NK-92 (cell line): ENCODE results near the gene MICALL2.

Experiments used
- DNase-seq: peaks from one replicate; lab custom pipeline; 2025; ENCODE audit not compliant: unreplicated experiment; lab: John Stamatoyannopoulos, UW

Gene MICALL2

DNA sequence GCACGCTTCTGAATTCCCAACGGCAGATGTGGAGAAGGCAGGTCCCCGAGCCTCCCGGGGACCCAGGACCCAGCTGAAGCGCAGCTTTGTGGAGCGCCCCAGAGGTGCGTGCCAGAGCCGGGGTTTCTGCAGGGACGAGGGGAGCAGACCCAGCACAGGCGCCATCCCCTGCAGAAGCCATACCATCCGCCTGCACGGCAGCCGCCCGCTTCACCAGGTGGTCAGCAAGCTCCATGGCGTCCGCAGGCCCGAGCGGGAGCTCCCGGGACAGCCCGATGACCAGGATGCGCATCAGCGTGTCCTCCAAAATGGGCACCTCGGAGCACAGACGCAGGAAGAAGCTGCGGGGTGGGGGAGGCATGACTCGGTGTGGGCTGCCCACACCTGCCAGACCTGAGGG, 34.3 kb upstream of the MICALL2 start:
- DNase-seq, result no peak

DNA sequence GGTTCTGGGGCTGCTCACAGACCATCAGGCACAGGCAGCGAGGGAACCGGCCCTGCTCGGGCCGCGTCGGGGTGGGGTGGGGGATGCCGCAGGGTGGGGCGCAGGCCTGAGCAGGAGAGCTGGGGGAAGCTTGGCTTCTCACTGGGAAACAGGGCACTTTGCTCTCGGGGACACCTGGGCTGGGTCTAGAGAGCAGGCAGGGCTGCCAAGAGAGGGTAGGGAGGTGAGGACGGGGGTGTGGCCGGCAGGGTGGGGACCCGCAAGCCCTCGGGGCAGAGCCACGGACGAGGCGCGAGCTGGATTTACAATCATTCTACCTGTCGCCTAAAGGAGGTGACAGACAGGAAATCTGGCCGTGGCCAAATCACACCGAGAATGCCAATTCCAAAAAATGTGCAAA, 33.9 kb upstream of the MICALL2 start:
- DNase-seq, result no peak

DNA sequence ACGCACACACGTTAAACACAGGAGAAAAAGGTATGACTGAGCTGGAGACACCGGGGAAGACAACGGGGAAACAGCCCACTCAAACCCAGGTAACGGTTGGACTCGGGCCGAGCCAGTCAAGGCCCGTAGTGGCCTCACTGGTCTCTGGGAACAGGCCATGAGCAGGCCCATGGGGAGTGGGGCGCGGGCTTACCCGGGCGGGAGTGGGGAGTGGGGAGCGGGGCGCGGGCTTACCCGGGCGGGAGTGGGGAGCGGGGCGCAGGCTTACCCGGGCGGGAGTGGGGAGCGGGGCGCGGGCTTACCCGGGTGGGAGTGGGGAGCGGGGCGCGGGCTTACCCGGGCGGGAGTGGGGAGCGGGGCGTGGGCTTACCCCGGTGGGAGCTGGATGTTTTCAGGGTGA, 33.4 kb upstream of the MICALL2 start:
- DNase-seq, result no peak

DNA sequence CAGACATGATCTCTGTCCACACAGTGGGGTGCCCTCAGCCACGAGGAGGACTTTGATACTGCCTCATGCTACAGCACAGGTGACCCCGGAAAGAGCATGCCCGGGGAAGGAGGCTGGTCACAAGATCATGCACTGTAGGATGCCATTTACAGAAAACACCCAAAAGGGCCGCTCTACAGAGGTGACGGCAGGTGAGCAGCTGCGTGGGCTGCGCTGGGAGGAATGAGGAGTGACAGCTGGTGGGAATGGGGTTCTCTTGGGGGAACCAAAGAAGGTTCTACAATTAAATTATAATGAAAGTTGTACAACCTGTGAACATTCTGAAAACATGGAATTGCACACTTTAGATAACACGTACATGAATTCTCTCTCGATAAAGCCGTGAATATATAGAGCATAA, 33.0 kb upstream of the MICALL2 start:
- DNase-seq, result no peak

DNA sequence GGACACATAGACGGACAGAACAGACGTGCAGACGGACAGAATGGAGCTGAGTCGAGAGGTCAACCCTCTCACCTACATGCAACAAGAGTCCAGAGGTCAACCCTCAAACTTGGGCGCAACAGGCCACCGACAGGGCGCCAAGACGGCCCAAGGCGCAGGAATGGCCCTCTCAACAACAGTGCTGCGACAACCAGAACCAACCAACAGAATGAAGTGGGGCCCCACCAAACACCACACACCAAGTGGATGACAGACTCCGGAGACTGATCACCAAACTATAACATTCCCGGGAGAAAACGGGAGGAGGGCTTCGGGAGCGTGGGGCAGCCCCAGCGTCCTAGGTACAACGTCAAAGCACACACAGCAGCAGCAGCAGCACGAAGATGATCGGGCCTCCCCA, 31.6 kb upstream of the MICALL2 start:
- DNase-seq, result no peak

DNA sequence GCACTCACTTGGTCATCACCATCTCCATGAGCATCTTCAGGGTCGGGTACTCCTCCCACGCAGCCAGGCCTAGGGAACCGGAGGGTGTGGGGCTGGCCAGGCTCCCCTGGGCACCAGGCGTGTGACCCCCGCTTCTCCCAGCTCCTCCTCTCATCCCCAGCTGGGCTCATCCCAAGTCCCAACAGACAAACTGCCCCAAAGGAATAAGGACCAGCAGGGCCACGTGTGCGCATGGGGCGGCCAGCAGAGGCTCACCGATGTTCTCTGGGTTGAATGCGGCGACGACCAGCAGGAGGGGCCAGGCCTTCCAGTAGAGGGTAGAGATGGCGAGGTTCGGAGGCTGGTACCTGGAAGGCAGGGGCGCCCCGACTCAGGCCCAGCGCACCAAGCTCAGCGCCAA, 30.1 kb upstream of the MICALL2 start:
- no peak for DNase-seq

DNA sequence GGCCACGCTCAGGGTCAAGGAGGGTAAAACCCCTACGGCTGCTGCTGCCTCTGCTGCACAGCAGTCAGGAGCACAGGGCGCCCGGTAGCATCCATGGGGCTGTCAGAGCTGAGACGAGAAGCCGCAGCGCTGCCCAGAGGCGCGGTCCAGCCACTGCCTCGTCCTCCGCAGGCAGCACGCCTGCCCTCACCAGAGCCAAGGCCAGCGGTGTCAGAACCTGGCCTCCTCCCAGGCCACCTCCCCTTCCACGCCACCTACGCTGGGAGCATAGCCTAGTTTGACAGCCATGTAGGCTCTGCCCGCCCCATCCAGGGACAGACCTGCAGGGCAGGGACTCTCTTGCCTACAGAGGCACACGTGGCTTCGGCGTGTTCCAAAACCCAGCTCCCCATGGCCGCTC, 28.7 kb upstream of the MICALL2 start:
- no peak for DNase-seq

DNA sequence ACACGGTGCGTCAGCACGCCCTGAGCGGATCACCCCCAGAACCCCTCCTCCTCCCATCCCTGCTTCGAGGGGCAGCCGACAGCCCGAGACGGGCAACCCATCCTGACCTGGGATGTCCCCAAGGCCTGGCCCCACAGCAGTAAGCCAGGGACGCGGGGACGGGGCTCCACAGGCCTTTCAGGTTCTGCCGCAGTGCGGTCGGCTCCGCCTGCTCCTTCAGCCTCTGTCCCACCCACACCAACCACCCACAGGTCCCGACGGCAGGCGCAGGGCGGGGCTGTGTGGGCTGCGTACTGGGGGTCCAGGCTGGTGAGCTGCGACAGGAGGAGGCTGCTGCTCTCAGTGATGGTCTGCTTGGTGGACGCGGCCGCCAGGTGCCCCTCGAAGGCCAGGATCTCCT, 28.2 kb upstream of the MICALL2 start:
- no peak for DNase-seq

DNA sequence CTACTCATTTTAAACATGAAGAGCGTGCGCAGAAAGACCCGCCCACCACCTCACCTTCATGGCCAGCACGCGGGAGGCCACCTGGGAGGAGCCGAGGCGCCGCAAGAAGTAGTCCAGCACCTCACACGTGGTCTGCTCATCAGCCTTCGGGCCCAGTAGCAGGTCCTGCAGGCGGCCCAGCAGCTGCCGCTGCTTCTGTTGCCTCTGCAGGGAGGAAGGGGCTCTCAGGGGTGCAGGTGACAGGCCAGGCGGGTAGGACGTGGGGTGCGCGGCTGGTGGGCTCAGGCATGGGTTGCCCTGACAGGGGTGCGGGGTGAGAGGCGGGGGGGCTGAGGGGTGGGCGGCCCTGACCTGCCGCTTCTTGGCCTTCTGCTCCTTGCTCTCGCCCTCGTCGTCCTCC, 27.3 kb upstream of the MICALL2 start:
- no peak for DNase-seq

DNA sequence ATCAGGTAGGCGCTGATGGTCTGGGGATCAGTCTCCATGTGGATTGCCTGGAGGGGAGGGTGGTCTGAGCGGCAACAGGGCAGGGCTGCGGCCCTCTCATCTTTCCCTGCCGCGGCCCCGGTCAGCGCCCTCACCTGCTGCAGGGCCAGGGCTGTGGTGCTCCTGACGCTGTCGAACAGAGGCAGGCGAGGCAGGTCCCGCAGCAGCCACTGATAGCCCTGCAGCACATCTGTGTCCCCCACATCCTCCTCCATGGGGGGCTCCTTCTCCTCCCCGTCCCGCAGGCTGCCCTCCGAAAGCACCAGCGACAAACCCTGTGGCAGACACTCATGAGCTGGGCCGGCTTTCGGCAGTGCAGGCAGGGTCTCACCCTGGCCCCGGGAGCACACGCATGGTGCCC, 25.9 kb upstream of the MICALL2 start:
- no peak for DNase-seq

DNA sequence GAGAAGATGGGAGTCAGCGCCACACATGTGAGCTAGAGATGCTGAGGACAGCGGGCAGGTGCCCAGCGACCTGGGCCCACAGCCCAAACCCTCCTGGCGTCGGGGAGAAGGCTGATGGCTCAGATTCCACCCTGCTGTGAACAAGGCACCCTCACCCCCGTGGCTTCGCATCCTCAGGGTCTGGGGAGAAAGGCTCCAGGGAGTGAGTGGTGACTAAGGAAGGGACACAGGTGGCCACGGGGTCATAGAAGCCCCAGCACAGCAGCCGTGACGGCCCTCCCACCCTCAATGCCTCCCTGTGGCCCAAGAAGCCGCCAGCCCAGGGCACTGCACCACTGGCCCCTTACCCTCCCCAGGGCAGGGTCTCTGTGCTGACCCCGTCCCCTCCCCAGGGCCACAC, 25.3 kb upstream of the MICALL2 start:
- no peak for DNase-seq

DNA sequence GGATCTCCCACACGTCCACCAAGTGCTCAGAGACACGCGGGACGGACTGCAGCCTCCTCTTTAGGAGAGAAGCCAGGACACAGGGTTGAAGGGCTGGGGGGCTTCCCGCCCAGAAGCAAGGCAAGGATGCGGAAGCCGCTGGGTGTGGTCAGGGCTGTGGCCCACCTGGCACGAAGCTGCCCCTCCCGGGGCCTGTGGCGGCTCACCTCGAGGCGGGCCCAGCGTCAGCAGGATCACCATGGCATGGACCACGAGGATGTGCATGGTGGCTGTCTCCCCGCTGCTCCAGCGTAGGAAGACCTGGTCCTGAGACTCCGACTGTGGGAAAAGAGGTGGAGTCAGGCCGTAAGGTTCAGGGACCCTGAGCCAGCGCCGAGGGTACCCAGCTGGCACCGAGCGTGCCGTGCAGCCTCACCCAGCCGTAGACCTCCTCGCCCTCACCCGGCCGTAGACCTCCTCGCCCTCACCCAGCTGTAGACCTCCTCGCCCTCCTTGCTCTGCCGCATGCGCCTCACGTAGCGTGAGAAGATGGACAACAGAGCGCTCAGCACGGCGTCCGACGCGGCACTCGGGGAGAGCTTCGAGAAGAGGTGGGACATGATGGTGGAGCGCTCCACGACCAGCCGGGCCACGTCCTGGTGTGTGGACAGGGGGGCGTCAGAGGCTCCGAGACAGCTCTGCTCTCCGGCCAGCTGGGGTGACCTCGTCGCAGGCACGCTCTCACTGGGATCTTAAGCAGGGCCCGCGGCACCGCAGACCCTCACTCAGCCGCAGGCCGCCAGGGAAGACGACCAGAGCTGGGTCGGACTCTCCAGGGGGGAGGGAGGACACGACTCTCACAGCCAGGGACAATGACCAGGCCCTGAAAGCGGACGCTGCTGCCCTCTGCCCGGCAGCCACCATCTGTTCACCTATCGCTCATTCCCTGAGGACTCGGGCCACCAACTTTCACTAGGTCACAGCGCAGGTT, 24.6 kb upstream of the MICALL2 start:
- DNase-seq, result no peak

DNA sequence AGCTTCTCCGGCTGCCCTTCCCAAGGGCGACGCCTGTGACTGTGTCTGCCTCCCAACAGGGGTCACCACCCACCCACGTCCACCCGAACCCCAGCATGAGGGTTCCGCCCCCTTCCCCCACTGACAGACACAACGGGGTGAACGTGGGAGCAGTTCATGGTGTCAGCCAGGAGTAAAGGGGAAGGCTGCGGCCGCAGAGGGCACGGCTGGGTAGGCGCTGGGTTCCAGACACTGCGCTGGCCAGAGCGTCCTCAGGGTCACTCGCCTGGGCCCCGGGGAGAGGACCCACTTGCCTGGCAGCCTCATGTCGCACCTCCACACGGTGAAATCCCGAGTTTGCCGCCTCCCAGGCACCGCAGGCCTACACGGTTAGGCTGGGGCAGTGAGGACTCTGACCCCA, 23.8 kb upstream of the MICALL2 start:
- no peak for DNase-seq

DNA sequence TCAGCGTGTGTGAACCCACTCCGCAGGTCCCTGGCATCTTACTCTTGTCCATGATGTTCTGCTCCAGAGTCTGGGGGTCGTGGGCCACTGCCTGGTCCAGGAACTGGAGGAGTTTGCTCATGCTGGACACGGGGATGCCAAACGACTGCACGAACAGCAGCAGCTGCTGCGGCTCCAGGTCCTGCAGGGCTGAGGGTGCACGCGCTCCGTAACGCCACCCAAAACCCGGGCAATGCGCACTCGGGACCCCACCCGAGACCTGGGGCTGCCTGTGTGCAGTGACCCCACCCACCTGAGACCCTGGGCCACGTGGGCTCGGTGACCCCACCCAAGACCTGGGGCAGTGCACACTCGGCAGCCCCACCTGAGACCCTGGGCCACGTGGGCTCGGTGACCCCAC, 22.0 kb upstream of the MICALL2 start:
- no peak for DNase-seq

DNA sequence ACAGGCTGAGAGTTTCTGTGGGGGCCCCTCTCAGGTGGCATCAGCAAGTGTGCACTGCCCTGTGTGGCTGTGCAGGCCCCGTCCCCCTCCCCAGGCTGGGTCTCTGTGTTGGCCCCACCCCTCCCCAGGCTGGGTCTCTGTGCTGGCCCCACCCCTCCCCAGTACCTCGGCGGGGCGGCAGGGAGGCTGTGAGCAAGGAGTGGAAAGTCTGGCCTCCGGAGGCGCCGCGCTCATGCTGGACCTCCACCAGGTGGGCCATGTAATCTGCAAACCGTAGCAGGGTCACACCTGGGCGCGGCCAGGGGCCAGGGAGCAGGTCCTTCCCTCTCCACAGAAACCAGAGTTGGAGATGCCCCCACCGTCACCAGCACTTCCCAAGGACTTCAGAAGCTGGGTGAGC, 21.4 kb upstream of the MICALL2 start:
- no peak for DNase-seq

DNA sequence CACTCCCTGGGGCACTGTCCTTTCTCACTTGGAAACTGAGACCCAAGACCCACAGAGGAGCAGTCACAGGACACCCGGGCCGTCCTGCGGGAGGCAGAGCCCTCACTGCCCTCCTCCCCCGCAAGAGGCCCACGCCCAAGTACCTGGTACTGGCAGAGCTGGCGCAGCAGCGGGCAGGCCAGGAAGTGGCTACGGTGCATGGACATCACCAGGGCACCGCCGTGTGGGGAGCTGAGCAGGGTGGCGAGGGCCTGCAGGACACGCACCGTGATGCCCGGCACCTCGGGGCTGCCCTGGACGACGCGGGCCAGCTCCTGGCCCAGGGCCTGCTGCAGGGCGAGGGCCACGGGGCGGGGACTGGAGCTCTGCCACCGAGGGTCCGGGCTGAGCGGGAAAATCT, 20.0 kb upstream of the MICALL2 start:
- no peak for DNase-seq

DNA sequence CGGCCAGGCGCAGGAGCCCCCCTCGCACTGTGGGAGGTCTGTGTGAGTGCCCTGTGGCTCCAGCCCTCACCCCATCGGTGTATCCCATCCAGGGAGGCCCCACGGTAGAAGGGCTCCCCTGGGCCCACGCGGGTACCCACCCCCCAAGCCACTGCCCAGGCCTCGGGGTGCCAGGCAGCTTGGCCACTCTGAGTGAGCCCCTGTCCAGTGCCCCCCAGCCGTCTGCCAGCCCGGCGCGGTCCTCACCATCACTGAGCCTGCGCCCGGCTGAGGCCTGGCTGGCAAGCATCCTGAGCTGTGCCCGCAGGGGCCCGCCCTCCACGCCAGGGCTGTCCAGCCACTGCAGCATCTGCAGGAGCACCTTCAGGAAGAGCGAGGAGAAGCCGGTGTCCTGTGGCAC, 19.2 kb upstream of the MICALL2 start:
- no peak for DNase-seq

DNA sequence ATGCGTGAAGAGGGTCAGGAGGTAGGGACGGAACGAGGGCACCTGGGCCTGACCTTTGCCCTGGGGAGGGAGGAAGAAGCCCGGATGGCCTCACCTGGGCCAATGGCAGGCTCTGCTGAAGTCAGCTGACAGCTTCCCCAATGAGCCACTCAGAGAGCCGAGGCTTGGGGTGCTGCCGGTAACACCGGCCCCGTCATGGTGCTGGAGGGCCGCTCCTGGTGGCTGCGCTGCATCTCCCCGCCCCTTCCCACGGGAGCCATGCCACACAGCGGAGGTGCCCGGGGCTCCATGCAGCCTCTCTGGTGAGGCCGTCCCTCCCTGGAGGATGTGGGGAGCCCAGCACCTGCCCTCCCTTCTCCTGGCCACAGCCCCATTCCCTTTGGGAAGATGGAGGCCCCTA, 17.6 kb upstream of the MICALL2 start:
- no peak for DNase-seq

DNA sequence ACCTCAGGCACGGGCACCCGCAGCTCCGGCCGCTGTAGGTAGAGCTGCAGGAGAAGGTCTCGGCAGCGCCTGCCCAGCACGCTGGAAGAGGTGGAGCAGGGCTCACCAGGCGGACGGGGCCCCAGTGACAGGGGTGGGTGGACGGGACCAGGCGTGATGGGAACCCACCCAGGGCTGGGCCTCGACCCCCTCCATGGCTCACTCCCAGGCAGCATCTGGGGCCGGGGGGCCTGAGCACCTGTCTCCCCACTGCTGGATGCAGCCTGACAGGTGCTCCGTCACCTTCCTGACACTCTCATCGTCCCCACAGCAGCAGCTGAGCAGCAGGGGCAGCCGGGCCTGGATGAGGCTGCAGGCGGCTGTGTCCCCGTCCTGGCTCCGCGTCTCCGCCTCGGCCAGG, 16.7 kb upstream of the MICALL2 start:
- no peak for DNase-seq

DNA sequence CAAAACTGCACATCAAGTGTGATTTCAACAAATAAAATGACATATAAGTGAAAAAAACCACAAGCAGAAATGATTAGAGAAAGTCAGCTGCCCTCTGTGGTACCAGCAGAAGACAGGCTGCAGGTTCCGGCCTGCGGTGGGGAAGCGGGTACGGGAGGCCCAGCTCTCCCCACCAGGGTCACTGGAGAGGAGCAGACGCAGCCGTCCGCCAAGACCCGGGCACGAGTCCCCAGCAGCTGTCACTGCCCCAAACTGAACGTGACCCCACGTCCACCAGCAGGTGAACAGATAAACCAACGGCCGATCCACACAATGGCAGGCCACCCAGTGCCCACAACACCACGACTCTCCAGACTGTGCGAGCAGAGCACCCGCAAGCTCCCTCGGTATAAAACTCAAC, 16.1 kb upstream of the MICALL2 start:
- no peak for DNase-seq

DNA sequence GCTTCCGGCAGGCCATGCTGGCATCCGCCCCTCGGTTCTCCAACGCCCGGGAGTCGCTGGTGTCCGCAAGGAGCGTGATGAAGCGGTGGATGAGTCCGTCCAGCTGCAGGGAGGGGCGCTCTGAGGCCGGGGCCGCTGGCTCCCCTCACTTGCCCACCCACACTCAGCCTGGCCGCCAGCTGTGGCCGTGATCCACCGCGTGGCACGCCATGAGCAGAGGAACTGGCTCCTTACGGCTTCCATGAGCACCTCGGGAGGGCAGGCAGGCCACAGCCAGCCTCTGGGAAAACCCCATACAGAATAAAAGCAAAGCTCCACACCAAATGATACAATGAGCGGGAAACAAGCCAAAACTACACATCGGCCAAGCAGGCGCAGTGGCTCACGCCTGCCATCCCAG, 15.5 kb upstream of the MICALL2 start:
- DNase-seq, result no peak

DNA sequence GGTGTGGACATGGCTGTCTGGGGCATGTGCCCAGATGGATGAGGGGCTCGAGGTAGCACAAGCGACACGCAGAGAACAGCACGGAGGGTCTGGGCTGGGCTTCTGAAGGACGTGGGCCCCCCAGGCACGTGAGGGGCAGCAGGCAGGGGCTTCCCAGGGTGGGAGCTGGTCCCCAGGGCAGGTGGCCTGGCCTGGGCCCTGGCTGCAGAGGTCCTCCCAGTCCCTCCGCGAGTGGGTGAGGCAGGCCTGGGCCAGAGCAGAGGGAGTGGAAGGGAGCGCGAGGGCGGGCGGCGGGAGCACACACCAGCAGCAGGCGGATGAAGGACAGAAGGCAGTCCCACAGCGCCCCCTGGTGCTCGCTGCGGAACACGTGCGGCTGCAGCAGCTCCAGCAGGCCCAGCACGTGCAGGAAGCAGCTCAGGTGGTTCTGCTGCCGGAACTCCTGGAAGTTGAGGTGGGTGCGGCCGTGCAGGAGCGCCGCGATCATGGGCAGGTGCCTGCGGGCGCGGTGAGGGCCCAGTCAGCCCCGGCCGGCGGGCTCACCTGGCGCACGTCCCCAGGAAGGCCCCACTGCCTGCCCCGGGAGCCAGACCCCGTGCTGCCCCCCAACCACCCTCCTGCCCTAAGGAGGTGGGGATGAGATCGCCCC, 14.7 kb upstream of the MICALL2 start:
- DNase-seq, result peak; percentile 7

DNA sequence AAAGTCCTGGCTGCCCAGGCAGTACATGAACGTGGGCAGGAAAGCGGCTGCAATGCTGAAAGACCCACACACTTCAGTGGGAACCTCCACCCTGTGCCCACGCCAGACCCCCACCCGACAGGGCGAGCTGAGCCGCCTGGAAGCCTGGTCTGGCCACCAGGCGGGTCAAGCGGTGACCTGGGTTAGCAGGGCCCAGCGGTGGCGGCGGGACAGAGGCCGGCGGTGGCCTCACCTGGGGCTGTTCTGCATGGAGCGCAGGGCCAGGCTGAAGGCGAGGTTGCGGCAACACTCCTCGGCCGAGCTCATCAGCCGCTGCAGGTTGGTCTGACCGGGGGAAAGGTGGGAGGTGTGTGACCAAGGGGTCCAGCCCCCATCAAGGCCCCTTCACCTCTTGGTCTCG, 11.6 kb upstream of the MICALL2 start:
- no peak for DNase-seq
